ENCODE data around the gene INTS2.
"Not testable (repeated sequence)": the region's sequence is repeated elsewhere in the genome, so short reads cannot be mapped to it uniquely, and the experiment has no call there.

INTS2 gene

GRCh38 chr17:61894310-61894709 lies 33.5 kb downstream of the INTS2 start:
- not testable (repeated sequence) for H3K9ac ChIP-seq (ENCODE audit: low read length); H3K9me3 ChIP-seq (ENCODE audit: control insufficient read depth, low read length); H3K4me1 ChIP-seq (ENCODE audit: control insufficient read depth, insufficient read depth, low read length); DNase-seq (ENCODE audit: low read depth); H3K27me3 ChIP-seq (replicated peaks; ENCODE audit: control insufficient read depth, insufficient read depth, low read length); H3K4me3 ChIP-seq (ENCODE audit: low read length)
- peaks cover 60% of the 10 kb centered on the region for H3K36me3 ChIP-seq (ENCODE audit: control insufficient read depth, insufficient read depth, low read length, severe bottlenecking)

- H3K9me3 ChIP-seq (ENCODE audit: control insufficient read depth, low read length); H3K27me3 ChIP-seq (replicated peaks; ENCODE audit: control insufficient read depth, insufficient read depth, low read length); DNase-seq (ENCODE audit: low read depth); H3K4me3 ChIP-seq (ENCODE audit: low read length); H3K4me1 ChIP-seq (ENCODE audit: control insufficient read depth, insufficient read depth, low read length); H3K9ac ChIP-seq (ENCODE audit: low read length): not testable (repeated sequence)
- H3K36me3 ChIP-seq (ENCODE audit: control insufficient read depth, insufficient read depth, low read length, severe bottlenecking) = peaks cover 69% of the 10 kb centered on the region
Observed at GRCh38 chr17:61887733-61888132, 40.0 kb downstream of the INTS2 start.

GRCh38 chr17:61885865-61886264 lies 41.9 kb downstream of the INTS2 start:
- not testable (repeated sequence) for H3K9me3 ChIP-seq (ENCODE audit: control insufficient read depth, low read length); H3K4me1 ChIP-seq (ENCODE audit: control insufficient read depth, insufficient read depth, low read length); H3K27me3 ChIP-seq (replicated peaks; ENCODE audit: control insufficient read depth, insufficient read depth, low read length); H3K4me3 ChIP-seq (ENCODE audit: low read length); H3K9ac ChIP-seq (ENCODE audit: low read length)
- DNase-seq (ENCODE audit: low read depth) = peak; percentile 3
- peaks cover 76% of the 10 kb centered on the region for H3K36me3 ChIP-seq (ENCODE audit: control insufficient read depth, insufficient read depth, low read length, severe bottlenecking)

DNA sequence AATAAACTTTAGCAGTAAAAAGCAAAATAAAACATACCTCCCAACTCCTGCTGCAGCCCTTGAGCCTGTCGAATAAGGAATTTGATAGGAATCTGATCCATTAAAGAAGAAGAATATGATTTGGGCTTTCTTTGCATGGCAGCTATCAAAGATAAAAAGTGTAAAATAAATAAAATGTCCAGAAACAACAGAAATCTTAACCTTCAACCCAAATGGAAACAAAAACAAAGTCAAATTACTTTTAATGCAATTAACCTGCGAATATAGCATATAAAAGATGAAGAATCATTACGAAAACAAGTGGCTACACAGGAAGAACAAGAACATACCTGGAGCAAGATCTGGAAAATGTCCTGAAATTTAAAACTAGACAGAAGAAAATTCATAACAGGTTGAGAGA lies 42.9 kb downstream of the INTS2 start:
- H3K27me3 ChIP-seq (replicated peaks; ENCODE audit: control insufficient read depth, insufficient read depth, low read length) = no peaks in the 10 kb centered on the region
- peaks cover 73% of the 10 kb centered on the region for H3K36me3 ChIP-seq (ENCODE audit: control insufficient read depth, insufficient read depth, low read length, severe bottlenecking)

DNA sequence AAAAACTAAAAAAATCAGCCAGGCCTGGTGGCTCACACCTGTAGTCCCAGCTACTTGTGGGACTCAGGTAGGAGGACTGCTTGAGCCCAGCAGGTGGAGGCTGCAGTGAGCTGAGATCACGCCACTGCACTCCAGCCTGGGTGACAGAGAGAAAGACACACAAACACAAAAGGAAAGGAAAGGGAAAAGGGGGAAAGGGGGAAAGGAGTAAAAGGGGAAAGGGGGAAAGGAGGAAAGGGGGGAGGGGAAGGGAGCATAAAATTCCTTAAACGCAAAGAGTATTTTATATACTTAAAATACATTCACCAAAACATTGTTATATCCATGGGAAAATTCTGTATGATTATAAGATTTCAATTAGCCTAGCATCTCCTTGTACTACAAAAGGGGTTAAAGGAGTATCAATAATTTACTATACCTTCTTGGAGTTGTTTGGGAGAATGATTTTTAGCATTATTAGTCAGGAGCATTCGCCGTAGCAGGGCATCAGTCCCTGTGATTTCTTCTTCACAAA lies 47.1 kb downstream of the INTS2 start:
- Histone ChIP-seq H3K9ac (ENCODE audit: low read length) (no peak overlapping the region), H3K9me3 (ENCODE audit: control insufficient read depth, low read length) (no peaks in the 10 kb centered on the region), H3K36me3 (ENCODE audit: control insufficient read depth, insufficient read depth, low read length, severe bottlenecking) (peaks cover 72% of the 10 kb centered on the region), H3K4me1 (ENCODE audit: control insufficient read depth, insufficient read depth, low read length) (no peaks in the 10 kb centered on the region), H3K27me3 (replicated peaks; ENCODE audit: control insufficient read depth, insufficient read depth, low read length) (no peaks in the 10 kb centered on the region), H3K4me3 (ENCODE audit: low read length) (no peak overlapping the region)
- no peak for DNase-seq (ENCODE audit: low read depth)

More for the DNA sequence above, 42.9 kb downstream of the INTS2 start:
- H3K9me3 ChIP-seq (ENCODE audit: control insufficient read depth, low read length) = no peaks in the 10 kb centered on the region
- no peak overlapping the region for H3K9ac ChIP-seq (ENCODE audit: low read length)
- no peak for DNase-seq (ENCODE audit: low read depth)
- no peak overlapping the region for H3K4me3 ChIP-seq (ENCODE audit: low read length)
- H3K4me1 ChIP-seq (ENCODE audit: control insufficient read depth, insufficient read depth, low read length) = no peaks in the 10 kb centered on the region

DNA sequence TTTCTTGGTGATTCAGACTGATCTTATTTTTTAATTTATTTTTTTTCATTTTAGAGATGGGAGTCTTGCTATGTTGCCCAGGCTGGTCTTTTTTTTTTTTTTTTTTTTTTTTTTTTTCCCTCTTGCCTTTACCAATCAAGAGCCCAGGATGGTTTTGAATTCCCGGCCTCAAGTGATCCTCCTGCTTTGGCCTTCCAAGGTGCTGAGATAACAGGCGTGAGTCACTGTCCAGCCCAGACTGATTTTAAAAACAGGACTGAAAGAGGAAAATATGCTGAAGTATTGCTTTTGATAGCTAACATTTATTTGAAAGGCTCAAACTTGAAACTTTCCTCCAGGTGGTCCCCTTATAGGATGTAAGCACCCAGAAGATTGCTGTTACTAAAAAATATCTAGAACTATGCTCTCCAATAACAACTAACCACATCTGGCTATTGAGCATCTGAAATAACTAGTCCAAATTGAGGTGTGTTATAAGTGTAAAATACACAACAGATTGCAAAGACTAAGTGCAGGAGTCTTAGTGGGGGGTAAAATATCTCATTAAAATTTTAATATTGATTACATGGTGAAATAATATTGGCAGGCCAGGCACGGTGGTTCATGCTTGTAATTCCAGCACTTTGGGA lies 48.7 kb downstream of the INTS2 start:
- DNase-seq (ENCODE audit: low read depth) = no peak
- Histone ChIP-seq H3K4me1 (ENCODE audit: control insufficient read depth, insufficient read depth, low read length) (no peaks in the 10 kb centered on the region), H3K4me3 (ENCODE audit: low read length) (no peak overlapping the region), H3K27me3 (replicated peaks; ENCODE audit: control insufficient read depth, insufficient read depth, low read length) (no peaks in the 10 kb centered on the region), H3K9me3 (ENCODE audit: control insufficient read depth, low read length) (no peaks in the 10 kb centered on the region), H3K9ac (ENCODE audit: low read length) (no peak overlapping the region), H3K36me3 (ENCODE audit: control insufficient read depth, insufficient read depth, low read length, severe bottlenecking) (peaks cover 75% of the 10 kb centered on the region)

DNA sequence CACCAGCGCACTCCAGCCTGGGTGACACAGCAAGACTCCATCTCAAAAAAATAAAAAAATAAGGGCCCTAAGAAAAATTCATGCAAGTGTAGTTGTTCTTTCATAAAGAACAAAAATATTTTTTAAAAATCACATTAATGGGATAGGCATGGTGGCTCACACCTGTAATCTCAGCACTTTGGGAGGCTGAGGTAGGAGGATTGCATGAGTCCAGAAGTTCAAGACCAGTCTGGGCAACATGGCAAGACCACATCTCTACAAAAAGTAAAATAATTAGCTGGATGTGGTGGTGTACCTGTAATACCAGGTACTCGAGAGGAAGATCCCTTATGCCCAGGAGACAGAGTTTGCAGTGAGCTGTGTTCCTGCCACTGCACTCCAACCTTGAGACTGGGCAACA lies 49.3 kb downstream of the INTS2 start:
- Histone ChIP-seq H3K27me3 (replicated peaks; ENCODE audit: control insufficient read depth, insufficient read depth, low read length) (no peaks in the 10 kb centered on the region), H3K36me3 (ENCODE audit: control insufficient read depth, insufficient read depth, low read length, severe bottlenecking) (peaks cover 75% of the 10 kb centered on the region), H3K4me3 (ENCODE audit: low read length) (no peak overlapping the region), H3K9ac (ENCODE audit: low read length) (no peak overlapping the region), H3K4me1 (ENCODE audit: control insufficient read depth, insufficient read depth, low read length) (no peaks in the 10 kb centered on the region), H3K9me3 (ENCODE audit: control insufficient read depth, low read length) (no peaks in the 10 kb centered on the region)
- DNase-seq (ENCODE audit: low read depth) = no peak

- no peaks in the 10 kb centered on the region for H3K4me1 ChIP-seq (ENCODE audit: control insufficient read depth, insufficient read depth, low read length)
- H3K9ac ChIP-seq (ENCODE audit: low read length) = no peak overlapping the region
- no peaks in the 10 kb centered on the region for H3K27me3 ChIP-seq (replicated peaks; ENCODE audit: control insufficient read depth, insufficient read depth, low read length)
- H3K9me3 ChIP-seq (ENCODE audit: control insufficient read depth, low read length) = no peaks in the 10 kb centered on the region
- peaks cover 71% of the 10 kb centered on the region for H3K36me3 ChIP-seq (ENCODE audit: control insufficient read depth, insufficient read depth, low read length, severe bottlenecking)
- no peak overlapping the region for H3K4me3 ChIP-seq (ENCODE audit: low read length)
- no peak for DNase-seq (ENCODE audit: low read depth)
Observed at GRCh38 chr17:61877837-61878236, 49.9 kb downstream of the INTS2 start.

- H3K36me3 ChIP-seq (ENCODE audit: control insufficient read depth, insufficient read depth, low read length, severe bottlenecking) = peaks cover 69% of the 10 kb centered on the region
- H3K9me3 ChIP-seq (ENCODE audit: control insufficient read depth, low read length) = no peaks in the 10 kb centered on the region
- no peak overlapping the region for H3K4me3 ChIP-seq (ENCODE audit: low read length)
- H3K9ac ChIP-seq (ENCODE audit: low read length) = no peak overlapping the region
- DNase-seq (ENCODE audit: low read depth) = no peak
- no peaks in the 10 kb centered on the region for H3K27me3 ChIP-seq (replicated peaks; ENCODE audit: control insufficient read depth, insufficient read depth, low read length)
- no peaks in the 10 kb centered on the region for H3K4me1 ChIP-seq (ENCODE audit: control insufficient read depth, insufficient read depth, low read length)
Observed at GRCh38 chr17:61875804-61876203, 52.0 kb downstream of the INTS2 start.

GRCh38 chr17:61875285-61875684 lies 52.5 kb downstream of the INTS2 start:
- Histone ChIP-seq H3K4me3 (ENCODE audit: low read length) (no peak overlapping the region), H3K27me3 (replicated peaks; ENCODE audit: control insufficient read depth, insufficient read depth, low read length) (no peaks in the 10 kb centered on the region), H3K9ac (ENCODE audit: low read length) (no peak overlapping the region), H3K36me3 (ENCODE audit: control insufficient read depth, insufficient read depth, low read length, severe bottlenecking) (peaks cover 73% of the 10 kb centered on the region), H3K9me3 (ENCODE audit: control insufficient read depth, low read length) (no peaks in the 10 kb centered on the region), H3K4me1 (ENCODE audit: control insufficient read depth, insufficient read depth, low read length) (no peaks in the 10 kb centered on the region)
- DNase-seq (ENCODE audit: low read depth) = no peak

GRCh38 chr17:61874075-61874474 lies 53.7 kb downstream of the INTS2 start:
- H3K27me3 ChIP-seq (replicated peaks; ENCODE audit: control insufficient read depth, insufficient read depth, low read length) = no peaks in the 10 kb centered on the region
- no peaks in the 10 kb centered on the region for H3K4me1 ChIP-seq (ENCODE audit: control insufficient read depth, insufficient read depth, low read length)
- no peak for DNase-seq (ENCODE audit: low read depth)
- peaks cover 80% of the 10 kb centered on the region for H3K36me3 ChIP-seq (ENCODE audit: control insufficient read depth, insufficient read depth, low read length, severe bottlenecking)
- no peak overlapping the region for H3K4me3 ChIP-seq (ENCODE audit: low read length)
- no peaks in the 10 kb centered on the region for H3K9me3 ChIP-seq (ENCODE audit: control insufficient read depth, low read length)
- no peak overlapping the region for H3K9ac ChIP-seq (ENCODE audit: low read length)

- H3K4me1 ChIP-seq (ENCODE audit: control insufficient read depth, insufficient read depth, low read length) = no peaks in the 10 kb centered on the region
- DNase-seq (ENCODE audit: low read depth) = no peak
- H3K27me3 ChIP-seq (replicated peaks; ENCODE audit: control insufficient read depth, insufficient read depth, low read length) = no peaks in the 10 kb centered on the region
- no peak overlapping the region for H3K9ac ChIP-seq (ENCODE audit: low read length)
- H3K4me3 ChIP-seq (ENCODE audit: low read length) = no peak overlapping the region
- no peaks in the 10 kb centered on the region for H3K9me3 ChIP-seq (ENCODE audit: control insufficient read depth, low read length)
- peaks cover 84% of the 10 kb centered on the region for H3K36me3 ChIP-seq (ENCODE audit: control insufficient read depth, insufficient read depth, low read length, severe bottlenecking)
Observed at GRCh38 chr17:61872099-61872498, 55.7 kb downstream of the INTS2 start.
